ENCODE measurements around the gene SLC19A1.

Gene SLC19A1

GRCh38 chr21:45475797-45476570 lies 66.3 kb downstream of the SLC19A1 start:
- FAIRE-seq: no peak

GRCh38 chr21:45475004-45475685 lies 67.1 kb downstream of the SLC19A1 start:
- FAIRE-seq: no peak

- no peak for FAIRE-seq
These were observed 67.8 kb downstream of the SLC19A1 start for GRCh38 chr21:45474323-45474950.

DNA sequence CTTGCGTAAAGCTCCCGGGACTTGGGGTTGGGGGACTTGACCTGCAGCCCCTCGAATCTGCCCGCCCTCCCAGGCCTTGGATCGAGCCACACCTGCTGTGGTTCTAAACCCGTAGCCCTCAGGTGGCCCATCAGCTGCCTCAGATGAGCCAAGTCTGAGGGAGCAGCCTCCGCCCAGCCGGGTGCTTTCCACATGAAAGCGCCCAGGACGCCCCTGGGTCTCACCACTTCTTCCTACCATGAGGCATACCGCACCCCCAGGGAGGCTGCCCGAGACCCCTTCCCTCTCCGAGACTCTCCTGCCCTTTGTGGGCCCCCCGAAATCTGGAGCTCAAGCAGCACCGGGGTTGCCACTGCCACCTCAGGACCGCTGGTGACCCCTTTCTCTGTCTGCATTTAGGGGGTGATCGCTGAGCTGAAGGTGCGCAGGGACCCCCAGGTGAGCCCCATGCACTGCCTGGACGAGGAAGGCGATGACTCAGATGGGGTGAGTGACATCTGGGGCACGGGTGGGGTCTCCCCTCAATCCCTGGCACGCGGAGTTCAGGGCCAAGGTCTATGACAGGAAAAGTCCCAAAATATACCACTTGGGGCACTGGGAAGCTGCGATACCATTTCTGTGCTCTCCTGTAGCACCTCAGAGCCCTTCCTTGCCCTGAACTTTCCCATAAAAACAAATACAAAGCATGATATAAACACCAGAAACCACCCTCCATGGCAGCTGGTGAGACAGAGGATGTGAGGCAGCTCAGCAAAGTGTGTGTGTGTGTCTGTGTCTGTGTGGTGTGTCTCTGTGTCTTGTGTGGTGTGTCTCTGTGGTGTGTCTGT lies 68.5 kb downstream of the SLC19A1 start:
- no peak for FAIRE-seq

DNA sequence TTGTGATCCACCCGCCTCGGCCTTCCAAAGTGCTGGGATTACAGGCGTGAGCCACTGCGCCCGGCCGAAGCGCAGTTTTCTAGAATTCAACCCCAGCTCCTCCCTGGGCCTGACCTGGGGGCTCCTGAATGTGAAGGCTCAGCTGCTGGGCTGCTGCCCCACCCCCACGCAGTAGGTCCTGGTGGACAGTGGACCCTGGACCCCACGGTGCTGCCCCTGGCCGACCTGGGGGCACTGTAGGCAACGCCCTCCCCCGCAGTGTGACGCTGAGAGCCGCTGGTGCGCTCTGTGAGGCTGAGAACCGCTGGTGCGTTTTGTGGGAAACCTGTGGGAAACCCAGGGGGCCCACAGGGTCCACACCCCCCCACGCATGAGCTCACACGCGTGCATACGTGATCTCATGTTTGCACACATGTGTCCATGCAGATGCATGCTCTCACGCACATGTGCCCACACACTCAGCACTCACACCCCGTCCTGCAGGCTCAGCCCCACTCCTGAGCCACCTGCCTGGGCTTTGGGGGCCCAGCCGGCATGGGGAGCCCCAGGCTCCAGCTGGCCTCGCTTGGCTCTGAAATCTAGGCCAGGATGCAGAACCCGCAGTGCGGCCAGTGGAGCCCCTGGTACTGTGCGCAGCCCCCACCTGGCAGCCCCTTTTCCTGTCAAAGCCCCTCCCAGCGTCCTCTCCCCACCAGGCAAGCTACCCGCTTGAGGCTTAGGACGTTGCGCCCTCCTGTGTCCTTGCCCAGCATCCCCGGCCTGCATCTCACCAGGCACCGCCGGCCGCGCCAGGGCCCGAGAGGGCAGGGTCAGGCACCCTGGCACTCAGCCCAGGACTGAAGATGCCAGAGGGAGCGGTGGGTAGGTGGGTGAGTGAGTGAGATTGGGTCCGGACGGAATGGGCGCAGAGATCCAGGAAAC lies 69.5 kb downstream of the SLC19A1 start:
- FAIRE-seq: no peak

- no peak for FAIRE-seq
These were observed 70.6 kb downstream of the SLC19A1 start for GRCh38 chr21:45471525-45472221.

GRCh38 chr21:45470773-45471524 lies 71.3 kb downstream of the SLC19A1 start:
- no peak for FAIRE-seq

- FAIRE-seq: no peak
These were observed 72.1 kb downstream of the SLC19A1 start for GRCh38 chr21:45470087-45470515.

DNA sequence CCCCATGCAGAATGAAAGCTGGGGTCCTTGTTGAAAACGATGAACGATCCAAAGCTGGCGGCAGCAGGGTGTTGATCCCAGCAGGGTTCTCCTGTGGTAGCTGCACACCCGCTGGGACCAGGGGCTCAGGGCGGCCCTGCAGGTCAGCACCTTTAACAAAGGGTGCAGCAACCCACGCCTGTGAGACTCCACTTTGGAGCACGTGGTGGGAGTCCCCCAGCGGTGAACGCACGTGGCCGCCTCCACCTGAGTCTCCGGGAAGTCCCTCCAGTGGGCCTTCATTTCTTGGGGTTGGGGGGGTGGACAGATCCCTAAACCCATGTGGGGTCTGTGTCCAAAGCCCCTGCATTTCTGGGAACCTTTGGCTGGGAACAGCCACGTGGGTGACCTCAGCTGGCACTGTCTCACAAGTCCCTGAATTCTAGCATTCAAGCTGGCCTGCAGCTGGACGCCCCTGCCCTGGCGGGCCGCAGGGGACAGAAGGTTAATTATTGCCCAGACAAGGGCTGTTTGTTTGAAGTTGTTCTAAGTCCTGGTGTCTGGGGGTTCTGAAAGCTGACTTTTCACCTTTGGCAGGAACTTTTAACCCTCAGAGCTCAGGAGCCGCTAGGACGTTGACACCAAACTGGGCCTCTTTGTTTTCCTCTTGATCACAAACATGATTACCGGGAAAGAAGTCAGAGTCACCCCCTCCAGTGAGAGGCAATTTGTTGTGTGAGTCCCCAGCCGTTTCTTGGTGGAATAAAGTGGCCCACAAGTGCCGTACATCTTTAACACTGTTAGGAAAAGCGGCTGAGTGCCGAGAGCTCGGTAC lies 72.8 kb downstream of the SLC19A1 start:
- FAIRE-seq: no peak

- FAIRE-seq: no peak
These were observed 73.3 kb downstream of the SLC19A1 start for GRCh38 chr21:45468971-45469272.

DNA sequence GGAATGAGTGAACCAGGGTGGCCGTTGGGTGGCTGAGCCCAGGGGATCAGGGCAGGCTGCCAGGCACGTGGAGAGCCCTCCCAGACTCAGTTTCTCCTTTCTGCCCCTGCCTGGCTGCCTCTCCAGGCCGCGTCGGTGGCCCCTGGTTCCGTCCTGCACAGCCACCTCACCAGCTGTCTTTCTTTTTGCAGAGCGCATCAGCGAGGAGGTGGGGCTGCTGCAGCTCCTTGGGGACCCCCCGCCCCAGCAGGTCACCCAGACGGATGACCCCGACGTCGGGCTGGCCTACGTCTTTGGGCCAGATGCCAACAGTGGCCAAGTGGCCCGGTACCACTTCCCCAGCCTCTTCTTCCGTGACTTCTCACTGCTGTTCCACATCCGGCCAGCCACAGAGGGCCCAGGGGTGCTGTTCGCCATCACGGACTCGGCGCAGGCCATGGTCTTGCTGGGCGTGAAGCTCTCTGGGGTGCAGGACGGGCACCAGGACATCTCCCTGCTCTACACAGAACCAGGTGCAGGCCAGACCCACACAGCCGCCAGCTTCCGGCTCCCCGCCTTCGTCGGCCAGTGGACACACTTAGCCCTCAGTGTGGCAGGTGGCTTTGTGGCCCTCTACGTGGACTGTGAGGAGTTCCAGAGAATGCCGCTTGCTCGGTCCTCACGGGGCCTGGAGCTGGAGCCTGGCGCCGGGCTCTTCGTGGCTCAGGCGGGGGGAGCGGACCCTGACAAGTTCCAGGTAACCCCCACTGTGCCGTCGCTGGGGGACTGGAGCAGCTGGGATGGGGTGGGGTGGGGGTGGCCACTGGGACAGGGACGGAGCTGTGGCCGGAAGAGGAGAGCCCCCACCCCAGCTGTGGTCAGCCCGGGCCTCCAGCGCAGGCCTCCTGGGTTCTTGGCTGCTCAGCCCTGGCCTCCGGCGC lies 73.9 kb downstream of the SLC19A1 start:
- FAIRE-seq: no peak

- FAIRE-seq: no peak
These were observed 74.9 kb downstream of the SLC19A1 start for GRCh38 chr21:45467221-45467779.

GRCh38 chr21:45466330-45467220 lies 75.7 kb downstream of the SLC19A1 start:
- FAIRE-seq: no peak

- no peak for FAIRE-seq
These were observed 76.5 kb downstream of the SLC19A1 start for GRCh38 chr21:45465611-45466329.

DNA sequence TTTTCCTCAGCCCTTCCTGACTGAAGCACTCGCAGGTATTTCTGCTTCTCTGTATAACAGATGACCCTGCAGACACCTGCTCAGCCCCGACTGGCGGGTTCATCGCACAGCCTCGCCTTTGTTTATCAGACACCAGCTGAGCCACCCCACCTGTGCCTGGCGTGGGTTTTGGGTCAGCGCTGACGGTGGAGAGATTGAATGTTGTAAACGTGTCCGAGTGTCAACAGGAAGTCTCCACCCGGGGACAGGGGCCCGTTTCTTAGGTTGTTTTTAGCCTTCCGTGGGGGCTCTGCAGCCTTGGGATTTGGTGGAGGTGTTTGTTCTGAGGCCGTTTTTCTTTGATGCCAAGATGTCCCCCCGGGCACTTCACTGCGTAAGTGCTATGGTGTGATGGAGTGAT lies 77.1 kb downstream of the SLC19A1 start:
- FAIRE-seq: no peak

DNA sequence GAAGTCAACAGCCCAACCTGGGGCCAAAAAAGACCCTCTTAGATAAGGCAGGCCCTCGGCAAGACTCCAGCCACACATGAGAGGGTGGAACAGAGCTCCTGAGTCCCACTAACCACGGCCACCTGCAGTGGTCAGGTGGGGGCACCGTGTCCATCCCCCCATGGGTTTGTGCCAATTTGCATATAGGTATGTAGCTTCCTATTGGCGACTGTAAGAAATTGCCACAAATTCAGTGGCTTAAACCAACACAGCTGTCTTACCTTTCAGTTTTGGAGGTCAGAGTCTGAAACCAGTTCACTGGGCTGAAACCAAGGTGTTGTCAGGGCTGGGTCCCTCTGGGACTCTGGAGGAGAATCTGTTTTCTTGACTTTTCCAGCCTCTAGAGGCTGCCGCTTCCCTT lies 77.9 kb downstream of the SLC19A1 start:
- FAIRE-seq: no peak

- FAIRE-seq: no peak
These were observed 78.4 kb downstream of the SLC19A1 start for GRCh38 chr21:45463871-45464270.

Data from G401.6 (cell line).